Measurements from ENCODE around the gene STRA8.

Gene STRA8

DNA sequence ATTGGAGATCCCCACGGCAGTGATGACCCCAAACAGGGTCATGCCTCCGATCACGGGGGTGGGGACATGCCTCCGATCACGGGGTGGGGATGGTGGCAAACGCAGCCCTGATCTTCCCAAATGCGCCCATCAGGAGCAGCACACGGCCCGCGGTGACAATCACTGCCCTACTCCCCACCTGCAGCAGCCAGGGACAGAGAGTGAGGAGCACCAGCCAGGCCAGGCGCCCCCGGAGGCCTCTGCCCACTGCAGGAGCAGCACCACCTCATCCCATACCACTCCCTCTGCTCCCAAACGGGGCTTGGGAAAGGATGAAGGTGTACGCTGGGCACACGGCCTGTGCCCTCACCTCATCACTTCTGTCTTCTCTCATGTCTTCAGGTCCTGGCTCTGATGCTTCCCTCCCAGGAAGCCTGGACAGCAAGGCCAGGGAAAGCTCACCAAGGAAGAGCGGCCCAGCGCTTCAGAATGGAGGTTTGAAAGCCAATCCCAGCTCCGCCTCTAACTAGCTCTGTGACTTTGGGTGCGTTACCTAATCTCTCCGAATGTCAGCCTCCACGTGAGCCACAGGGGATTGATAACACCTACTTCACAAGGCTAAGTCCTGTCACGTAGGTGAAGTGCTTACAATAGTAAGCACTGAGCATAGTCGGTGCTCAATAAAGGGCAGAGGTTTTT is 37.1 kb downstream of the STRA8 start:
- no peak for DNase-seq (ENCODE audit: low spot score)

DNA sequence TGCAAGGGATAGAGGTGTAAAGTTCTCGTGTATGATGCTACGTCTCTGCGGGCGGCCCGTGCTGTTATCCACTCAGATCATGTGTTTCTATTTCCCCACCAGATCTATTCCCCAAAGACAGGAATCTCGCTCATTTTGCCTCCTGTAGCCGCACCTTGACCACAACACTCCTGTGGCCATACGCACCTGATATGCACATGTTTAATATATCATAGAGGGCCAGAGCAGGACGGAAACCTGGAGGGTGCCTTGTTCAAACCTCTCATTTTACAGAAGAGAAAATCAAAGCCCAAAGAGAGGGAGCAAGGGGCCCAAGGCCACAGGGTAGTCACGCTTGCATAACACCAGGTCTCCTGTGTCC is 37.6 kb downstream of the STRA8 start:
- DNase-seq (ENCODE audit: low spot score), result no peak

DNA sequence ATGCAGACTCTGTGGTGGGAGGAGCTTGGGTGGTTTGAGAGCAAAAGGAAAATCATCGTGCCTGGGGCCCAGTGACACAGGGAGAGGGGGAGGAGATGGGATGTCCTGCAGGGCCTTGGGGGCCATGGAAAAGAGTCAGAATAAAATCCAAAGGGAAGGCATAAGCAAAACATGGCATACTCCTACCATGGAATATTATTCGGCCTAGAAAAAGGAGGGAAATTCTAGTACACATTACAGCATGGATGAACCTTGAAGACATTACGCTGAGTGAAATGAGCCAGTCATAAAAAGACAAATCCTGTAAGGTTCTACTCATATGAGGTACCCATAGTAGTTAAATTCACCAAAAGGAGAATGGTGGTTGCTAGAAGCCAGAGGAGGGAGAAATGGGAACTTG is 38.7 kb downstream of the STRA8 start:
- DNase-seq (ENCODE audit: low spot score), result no peak

DNA sequence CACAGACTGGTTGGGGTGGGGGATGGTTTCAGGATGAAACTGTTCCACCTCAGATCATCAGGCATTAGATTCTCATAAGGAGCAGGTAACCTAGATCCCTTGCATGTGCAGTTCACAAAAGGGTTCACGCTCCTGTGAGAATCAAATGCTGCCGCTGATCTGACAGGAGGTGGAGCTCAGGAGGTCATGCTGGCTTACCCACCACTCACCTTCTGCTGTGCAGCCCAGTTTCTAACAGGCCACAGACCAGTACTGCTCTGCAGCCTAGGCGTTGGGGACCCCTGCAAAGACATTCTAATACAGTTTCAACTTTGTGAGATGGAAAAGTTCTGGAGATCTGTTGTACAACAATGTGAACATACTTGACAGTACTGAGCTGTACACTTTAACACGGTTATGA is 39.9 kb downstream of the STRA8 start:
- no peak for DNase-seq (ENCODE audit: low spot score)

DNA sequence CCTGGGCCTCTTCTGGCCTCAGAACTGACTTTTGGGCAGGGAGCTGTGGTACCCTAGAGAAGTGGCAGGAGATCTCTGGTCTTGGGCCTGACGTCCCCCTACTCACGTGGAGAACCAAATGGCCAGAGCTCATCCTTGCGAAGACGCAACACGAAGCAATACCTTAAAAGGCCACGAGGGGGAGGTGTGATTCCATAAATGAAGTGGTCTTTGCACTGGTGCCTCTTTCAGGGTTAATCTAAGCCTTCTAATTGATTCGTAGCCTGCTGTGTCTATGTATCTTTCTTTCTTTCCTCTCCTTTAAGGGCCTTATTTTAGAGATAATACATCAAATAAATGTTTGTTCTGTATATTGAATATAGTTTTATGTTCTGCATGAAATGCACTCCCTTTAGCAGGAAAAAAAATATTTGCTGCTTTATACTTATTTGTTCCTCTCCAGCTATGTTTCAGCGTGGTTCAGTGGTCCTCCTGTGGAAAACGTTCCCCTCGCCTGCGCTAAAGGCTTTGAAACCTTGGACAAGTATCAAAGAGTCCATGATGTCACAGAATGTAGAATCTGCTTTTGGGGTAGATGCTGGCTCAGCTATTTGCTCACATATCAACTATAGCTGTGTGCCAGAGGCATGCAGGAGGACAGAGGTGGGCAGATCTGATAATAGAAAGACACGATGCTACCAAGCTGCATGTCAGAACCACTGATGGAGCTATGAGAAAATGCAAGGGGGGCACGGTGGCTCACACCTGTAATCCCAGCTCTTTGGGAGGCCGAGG is 41.0 kb downstream of the STRA8 start:
- peak; percentile 59 for DNase-seq (ENCODE audit: low spot score)

DNA sequence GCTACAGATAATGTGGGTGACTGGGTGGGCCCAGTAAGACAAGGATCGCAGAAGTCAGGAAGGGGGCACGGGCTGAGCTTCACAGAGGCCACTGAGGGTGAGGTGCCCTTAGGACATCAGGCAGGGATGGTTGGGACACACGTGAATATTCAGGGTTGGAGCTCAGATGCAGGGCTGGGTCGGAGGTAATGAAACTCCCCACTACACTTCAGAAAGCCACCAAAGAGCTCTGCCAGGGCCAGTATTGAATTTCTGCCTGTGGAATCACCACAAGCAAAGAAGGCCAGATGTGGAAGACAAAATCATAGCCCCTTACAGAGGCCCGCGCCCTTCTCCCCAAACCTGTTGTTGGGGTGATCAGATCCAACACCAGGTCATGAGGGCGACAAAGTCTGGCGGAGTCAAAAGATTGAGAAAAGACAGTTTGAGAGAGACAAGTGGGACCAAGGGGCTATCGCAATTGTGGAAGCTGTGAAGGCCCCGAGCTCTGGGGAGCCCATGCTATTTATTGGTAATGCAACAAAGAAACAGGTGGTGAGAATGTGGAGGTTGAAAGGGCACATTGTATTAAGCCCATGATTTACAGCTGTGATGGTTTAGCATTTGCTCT is 42.4 kb downstream of the STRA8 start:
- no peak for DNase-seq (ENCODE audit: low spot score)

DNA sequence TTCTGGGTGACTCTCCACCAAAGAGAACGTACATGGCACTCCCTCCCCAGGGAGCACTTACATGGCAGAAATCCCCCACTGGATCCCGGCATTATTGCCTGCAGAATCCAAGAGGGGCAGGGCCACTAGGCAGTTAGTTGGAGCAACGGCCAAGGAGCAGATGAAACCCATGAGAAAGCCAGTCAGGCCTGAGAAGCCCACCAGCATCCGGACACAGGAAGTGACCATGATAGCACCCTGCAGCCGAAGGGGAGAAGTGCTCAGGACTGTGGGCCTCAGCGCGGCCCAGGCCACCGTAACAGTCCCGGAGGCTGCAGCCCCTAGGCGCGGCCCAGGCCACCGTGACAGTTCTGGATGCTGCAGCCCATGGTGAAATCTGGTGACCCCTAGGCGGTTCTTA is 43.5 kb downstream of the STRA8 start:
- no peak for DNase-seq (ENCODE audit: low spot score)

DNA sequence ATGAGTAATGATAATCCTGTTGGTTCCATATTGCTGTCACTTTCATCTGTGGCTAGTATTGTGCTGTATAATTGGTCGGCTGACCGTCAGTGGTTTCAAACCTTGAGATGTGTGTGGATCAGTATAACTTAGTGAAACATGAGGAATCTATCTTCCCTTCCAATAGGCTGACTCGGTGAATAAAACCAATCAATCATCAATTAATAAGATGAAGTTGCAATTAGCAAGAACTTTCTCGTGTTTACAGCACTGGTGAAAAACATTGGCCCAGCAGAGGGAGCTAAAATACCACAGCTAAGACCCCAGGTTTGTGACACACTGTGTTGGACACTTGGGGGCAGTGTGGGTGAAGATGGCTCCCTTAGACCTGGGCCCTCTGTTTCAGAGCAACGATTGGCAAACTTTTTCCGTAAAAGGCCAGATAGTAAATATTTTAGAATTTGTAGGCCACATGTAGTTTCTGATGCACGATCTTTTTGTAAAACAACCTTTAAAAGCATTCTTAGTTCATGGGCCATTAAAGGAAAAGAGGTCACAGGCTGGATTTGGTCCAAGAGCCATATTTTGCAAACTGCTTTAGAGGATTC is 47.8 kb downstream of the STRA8 start:
- peak; percentile 75 for DNase-seq (ENCODE audit: low spot score)

DNA sequence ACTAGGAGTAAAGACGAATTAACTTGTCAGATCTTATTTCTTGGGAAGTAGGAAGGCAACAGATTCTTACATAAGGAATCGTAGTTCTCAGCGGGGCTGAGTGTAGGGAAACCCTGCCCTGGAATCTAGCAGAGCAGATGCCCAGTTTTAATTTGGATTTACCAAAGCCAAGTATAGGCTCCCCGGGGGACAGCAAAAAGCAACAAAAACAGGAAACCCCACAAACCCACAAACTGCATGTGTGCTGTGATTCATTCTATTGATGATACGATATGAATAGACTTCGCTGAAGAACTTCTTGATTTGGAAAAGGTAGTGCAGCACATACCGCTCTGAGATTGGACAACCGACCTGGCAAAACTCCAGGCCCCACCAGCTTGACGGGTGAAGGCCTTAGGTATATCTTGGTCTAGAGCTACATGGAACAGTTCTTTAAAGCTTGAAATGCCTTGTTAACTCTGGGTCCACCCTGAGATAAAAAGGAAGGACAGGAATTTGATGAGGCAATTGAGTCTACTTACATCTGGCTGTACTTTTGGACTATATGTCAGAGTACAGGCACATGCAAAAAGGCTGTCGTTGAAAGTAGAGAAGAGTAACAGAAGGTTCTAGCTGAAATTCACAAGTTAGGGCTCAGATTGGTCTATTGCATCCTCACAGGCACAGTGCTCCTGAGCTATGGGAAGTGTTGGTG is 49.1 kb downstream of the STRA8 start:
- no peak for DNase-seq (ENCODE audit: low spot score)

DNA sequence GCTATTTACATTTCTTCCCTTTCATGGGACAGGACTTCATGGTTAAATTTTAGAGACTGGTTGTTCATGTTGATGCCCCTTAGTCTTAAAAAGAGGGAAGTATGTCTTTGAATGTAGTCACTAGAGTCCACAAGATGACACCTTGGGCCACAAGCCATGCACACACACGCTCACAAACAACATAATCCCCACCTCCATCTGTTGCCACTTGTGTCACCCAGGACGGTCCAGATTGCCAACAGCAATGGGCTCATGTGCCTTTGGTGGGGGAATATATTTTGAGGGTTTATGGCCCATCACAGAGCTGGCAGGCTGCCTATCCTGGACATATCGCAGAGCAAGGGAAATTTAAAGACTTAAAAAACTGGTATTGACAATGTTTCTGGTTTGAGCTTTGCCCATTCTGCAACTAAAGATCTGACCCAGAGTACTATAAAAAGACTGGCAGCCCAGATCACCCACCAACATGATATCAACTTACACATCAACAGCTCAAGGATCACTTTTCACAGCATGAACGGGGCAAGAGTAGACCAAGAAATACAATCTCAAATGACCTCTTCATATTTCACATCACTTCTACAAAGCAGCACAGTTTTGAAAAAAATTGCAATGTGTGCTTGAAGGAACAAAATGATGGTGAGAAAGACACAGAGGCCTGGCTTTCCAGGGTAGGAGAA is 50.5 kb downstream of the STRA8 start:
- no peak for DNase-seq (ENCODE audit: low spot score)

DNA sequence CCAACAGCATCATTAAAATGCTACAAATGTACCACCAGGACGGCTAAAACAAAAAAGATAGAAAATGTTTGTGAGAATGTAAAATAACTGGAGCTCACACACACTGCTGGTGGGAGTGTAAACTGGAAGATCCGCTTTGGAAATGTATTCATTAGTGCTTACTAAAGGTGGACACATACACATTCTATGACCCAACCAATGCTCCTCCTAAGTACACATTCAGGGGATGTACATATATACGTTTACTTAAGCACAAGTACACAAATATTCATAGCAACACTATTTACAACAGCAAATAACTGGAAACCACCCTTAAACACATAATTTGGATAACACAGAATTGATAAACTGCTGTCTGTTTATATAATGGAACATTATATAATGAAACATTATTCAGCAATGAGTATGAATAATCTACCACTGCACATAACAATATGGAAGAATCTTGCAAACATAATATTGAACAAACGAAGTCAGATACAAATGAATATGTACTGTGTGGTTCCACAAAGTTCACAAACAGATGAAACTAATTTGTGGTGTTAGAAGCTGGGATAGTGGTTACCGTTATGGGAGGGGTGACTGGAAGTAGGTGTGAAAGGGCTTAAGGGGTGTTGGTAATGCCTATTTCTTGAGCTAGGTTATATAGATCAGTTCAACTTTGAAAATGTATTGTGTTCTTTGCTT is 52.1 kb downstream of the STRA8 start:
- no peak for DNase-seq (ENCODE audit: low spot score)

DNA sequence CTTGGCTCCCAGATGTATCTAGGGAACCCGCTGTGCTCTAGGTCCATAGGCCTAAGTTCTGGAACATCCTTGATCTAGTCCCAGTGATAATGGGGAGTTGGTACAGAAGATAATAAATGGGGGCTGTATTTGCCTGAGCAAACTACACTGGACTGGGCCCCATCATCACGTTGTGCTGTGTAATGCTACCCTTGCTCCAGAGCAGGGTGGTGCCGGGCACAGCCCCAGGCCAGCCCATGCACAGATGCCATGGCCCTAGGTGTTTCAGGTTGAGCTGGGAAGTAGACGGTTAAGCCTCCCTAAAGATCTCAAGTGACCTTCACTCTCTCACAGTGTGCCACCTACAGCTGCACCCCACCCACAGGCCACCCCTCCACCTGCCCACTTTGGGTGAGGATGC is 53.2 kb downstream of the STRA8 start:
- no peak for DNase-seq (ENCODE audit: low spot score)

DNA sequence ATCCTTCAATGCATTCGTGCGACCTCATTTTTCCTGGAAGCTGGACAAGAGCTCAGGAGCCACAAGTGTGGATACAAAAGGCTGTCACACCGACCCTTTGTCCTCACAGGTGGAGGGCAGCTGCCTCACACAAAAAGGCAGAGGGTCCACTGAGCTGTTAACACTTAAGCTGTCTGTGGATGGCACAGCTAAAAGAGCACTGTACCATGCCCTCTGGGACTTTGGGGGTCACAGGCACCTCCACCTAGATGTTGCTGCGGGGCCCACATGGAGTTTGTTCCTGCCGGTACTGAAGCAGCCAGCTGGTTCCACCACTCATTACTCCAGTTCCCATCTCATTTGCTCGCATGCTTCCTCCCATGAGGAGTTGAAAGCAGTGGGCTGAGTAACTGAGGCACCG is 57.0 kb downstream of the STRA8 start:
- DNase-seq (ENCODE audit: low spot score), result no peak

DNA sequence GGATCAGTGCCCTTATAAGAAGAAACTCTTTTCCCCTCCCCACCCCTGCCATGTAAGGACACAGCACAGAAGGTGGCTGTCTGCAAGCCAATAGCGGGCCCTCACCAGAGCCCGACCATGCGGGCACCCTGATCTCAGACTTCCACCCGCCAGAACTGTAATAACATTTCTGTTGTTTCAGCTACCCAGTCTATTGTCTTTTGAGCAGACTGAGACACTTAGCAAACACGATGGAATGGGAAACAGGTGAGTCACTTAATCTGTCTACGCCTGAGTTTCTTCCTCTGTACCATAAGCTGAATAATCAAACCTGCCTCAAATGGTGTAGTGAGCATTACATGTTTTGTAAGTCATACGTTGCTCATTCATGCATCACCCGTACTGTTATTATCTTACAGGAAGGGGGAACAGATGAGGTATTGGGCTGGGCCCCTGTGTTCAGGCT is 58.2 kb downstream of the STRA8 start:
- DNase-seq (ENCODE audit: low spot score), result no peak

DNA sequence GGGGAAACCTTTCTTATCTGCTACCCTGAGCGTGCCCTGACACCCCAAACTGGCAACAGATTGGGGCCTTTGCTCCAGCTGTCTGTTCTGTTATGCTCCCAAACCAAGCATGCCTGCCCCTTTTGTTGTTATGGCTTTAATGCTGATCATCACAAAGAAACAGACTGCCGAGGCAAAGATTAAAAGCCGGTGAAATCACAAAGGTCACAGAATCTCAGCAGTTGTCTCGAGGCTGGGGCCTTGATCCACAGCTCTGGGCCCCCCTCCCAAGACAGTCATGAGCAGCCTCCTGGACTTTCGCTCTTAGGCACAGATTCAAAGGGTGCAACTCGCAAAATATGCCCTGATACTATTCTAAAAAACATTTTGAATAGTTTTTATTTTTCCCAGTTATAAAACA is 65.6 kb downstream of the STRA8 start:
- DNase-seq (ENCODE audit: low spot score), result no peak

DNA sequence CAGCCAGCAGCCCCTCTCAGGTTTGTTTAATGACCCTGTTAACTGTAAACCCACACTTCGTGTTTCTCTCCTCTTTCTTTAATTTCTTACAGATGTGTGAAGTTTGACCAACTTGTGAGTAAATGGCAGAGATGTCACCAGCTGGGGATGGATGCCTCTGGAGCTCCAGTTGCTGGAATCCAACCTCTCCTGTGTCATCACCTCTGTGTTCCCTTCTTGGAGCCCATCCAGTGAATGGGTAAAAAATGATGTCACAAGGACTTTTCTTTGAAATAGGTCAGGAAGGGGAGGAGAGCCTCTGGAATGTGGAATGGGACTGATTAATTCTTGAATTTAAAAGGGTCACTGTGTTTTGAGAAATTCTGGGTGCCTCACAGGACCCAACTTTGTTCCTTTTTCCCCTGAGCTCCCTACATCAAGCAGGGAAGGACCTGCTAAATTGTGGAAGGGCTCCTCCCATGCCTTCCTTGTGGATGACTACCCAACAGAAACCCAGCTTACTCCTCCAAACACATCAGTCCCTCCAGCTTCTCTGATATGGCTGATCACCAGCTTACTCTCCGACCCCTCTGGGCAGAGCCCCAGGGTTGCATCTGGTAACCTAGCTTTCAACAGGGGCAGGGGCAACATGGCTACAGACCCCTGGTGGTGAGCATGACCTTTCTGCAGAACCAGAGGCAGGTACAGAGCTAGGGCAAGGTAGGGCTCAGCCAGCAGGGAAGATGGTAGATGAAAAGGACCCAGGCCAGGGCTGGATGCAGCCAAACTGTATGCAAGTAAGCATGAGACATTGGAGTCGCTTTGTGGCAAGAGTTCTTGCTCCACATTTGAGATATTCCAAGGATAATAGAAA is 67.5 kb downstream of the STRA8 start:
- no peak for DNase-seq (ENCODE audit: low spot score)

Measured in SW480 (cell line).